SU-DHL-6 (cell line): Measurements from ENCODE around the gene CDH1.

ENCODE experiments used
- H2AFZ ChIP-seq: fragments of 200-600 bp; sonication (generic); 2 replicates; pipeline ENCODE4 v1.6.1; 2014; ENCODE audit warnings: low read depth, mild to moderate bottlenecking, moderate library complexity, mixed read lengths, antibody characterized with exemption, low read length; ENCODE audit not compliant: severe bottlenecking
- H3F3A ChIP-seq: fragments of 200-600 bp; shearing (Covaris generic); 2 replicates; pipeline ENCODE4 v1.6.0; 2016; ENCODE audit warnings: antibody characterized with exemption, mild to moderate bottlenecking; ENCODE audit not compliant: insufficient read depth
- H3K27ac ChIP-seq: fragments of 200-600 bp; sonication (generic); 2 replicates; pipeline ENCODE4 v1.5.1; 2016; ENCODE audit warnings: low read depth, mild to moderate bottlenecking, low read length, moderate library complexity, mixed read lengths
- H3K27me3 ChIP-seq: fragments of 200-600 bp; sonication (generic), shearing (Covaris generic); 2 replicates; pipeline ENCODE4 v1.6.0; 2014; ENCODE audit warnings: mild to moderate bottlenecking, low read length
- H3K36me3 ChIP-seq: fragments of 200-600 bp; sonication (generic); 2 replicates; pipeline ENCODE4 v1.6.1; 2014; ENCODE audit warnings: mild to moderate bottlenecking, low read length, mixed read lengths
- H3K4me2 ChIP-seq: fragments of 300-600, 200-600 bp; shearing (Covaris generic), sonication (generic); 2 replicates; pipeline ENCODE4 v1.6.0; 2014; ENCODE audit warnings: low read length, low read depth, mild to moderate bottlenecking; ENCODE audit not compliant: poor library complexity, severe bottlenecking
- H3K4me3 ChIP-seq: fragments of 200-600 bp; sonication (generic); 2 replicates; pipeline ENCODE4 v1.5.1; 2014; ENCODE audit warnings: antibody characterized with exemption, low read length, mild to moderate bottlenecking, mixed read lengths; ENCODE audit not compliant: insufficient read depth, poor library complexity, severe bottlenecking
- H3K79me2 ChIP-seq: fragments of 200-600 bp; sonication (generic); 2 replicates; pipeline ENCODE4 v1.6.1; 2014; ENCODE audit warnings: mild to moderate bottlenecking, low read length, moderate library complexity; ENCODE audit not compliant: insufficient read depth
- H3K9ac ChIP-seq: fragments of 200-600 bp; sonication (generic); 2 replicates; pipeline ENCODE4 v1.7.0; 2014; ENCODE audit warnings: mild to moderate bottlenecking, low read length
- H3K9me2 ChIP-seq: fragments of 200-600 bp; sonication (generic); replicated peaks from 2 replicates; pipeline ENCODE4 v1.6.1; 2014; ENCODE audit warnings: low read length; ENCODE audit not compliant: insufficient read depth
- H3K9me3 ChIP-seq: fragments of 200-600 bp; sonication (generic); 2 replicates; pipeline ENCODE4 v1.6.1; 2014; ENCODE audit warnings: low read length, mixed read lengths; ENCODE audit not compliant: insufficient read depth
- H4K20me1 ChIP-seq: fragments of 200-600 bp; sonication (generic); 2 replicates; pipeline ENCODE4 v1.6.1; 2014; ENCODE audit warnings: low read depth, mild to moderate bottlenecking, antibody characterized with exemption, low read length, moderate library complexity, mixed read lengths
- EZH2phosphoT487 ChIP-seq: fragments of 200-600 bp; sonication (generic), shearing (Covaris generic); conservative IDR thresholded peaks from 2 replicates; pipeline ENCODE4 v1.6.1; 2018; ENCODE audit warnings: mild to moderate bottlenecking, antibody characterized with exemption, low read length, moderate library complexity, mixed read lengths
- TF ChIP-seq, protein P1 (sequence below): fragments of 200-600 bp; sonication (generic); IDR thresholded peaks from one replicate; pipeline ENCODE4 v1.5.1; 2017; ENCODE audit warnings: antibody characterized with exemption, mild to moderate bottlenecking, low read length, moderate library complexity; ENCODE audit not compliant: insufficient read depth, poor library complexity, severe bottlenecking

The CDH1 gene

DNA sequence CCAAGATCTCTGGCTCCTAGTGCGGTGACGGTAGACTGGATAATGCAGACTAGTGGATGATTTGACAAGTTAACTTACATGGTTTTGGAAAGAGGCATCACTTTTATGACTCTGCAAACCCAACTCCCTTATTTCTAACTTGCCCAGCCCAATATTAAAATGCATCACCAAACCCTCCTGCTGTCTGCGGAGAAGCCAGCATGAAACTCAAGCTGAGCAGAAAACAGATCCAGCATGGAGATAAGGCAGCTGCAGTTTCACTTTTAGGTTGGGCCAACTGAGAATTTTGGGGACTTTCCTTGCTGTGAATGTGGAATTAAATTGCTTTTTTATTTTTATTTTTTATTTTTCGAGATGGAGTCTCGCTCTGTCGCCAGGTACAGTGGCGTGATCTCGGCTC is 27.8 kb downstream of the CDH1 start:
- Histone ChIP-seq H3K9me3 (no peaks in the 10 kb centered on the region), H3K9ac (no peak overlapping the region), H3K4me3 (no peak overlapping the region), H3K4me2 (no peak overlapping the region), H3K27ac (no peak overlapping the region), H3K36me3 (no peaks in the 10 kb centered on the region), H2AFZ (no peak overlapping the region), H3K79me2 (no peaks in the 10 kb centered on the region), H3K9me2 (no peaks in the 10 kb centered on the region), H4K20me1 (no peaks in the 10 kb centered on the region), H3K27me3 (no peaks in the 10 kb centered on the region), H3F3A (no peaks in the 10 kb centered on the region)
- TF ChIP-seq EZH2phosphoT487 = no peak
- TF ChIP-seq, protein P1, sequence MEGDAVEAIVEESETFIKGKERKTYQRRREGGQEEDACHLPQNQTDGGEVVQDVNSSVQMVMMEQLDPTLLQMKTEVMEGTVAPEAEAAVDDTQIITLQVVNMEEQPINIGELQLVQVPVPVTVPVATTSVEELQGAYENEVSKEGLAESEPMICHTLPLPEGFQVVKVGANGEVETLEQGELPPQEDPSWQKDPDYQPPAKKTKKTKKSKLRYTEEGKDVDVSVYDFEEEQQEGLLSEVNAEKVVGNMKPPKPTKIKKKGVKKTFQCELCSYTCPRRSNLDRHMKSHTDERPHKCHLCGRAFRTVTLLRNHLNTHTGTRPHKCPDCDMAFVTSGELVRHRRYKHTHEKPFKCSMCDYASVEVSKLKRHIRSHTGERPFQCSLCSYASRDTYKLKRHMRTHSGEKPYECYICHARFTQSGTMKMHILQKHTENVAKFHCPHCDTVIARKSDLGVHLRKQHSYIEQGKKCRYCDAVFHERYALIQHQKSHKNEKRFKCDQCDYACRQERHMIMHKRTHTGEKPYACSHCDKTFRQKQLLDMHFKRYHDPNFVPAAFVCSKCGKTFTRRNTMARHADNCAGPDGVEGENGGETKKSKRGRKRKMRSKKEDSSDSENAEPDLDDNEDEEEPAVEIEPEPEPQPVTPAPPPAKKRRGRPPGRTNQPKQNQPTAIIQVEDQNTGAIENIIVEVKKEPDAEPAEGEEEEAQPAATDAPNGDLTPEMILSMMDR = no peak

DNA sequence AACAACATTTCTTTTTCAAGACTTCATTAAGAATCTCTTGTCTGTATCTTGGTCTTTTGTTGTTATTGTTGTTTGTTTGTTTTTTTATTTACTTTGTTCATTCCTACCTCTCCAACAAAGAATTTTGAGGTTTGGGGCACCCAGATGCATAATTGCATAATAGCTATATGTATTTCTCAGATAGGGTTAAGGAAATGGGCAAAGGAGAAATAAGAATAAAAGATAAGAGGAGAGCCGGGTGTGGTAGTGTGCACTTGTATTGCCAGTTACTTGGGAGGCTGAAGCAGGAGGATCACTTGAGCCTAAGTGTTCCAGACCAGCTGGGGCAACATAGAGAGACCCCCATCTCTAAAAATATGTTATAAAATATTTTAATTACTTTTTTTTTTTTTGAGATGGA is 30.5 kb downstream of the CDH1 start:
- no peaks in the 10 kb centered on the region for H3F3A ChIP-seq
- H3K36me3 ChIP-seq = no peaks in the 10 kb centered on the region
- no peak overlapping the region for H3K4me3 ChIP-seq
- no peak overlapping the region for H3K9ac ChIP-seq
- H3K9me3 ChIP-seq = no peaks in the 10 kb centered on the region
- no peaks in the 10 kb centered on the region for H3K27me3 ChIP-seq
- no peaks in the 10 kb centered on the region for H3K79me2 ChIP-seq
- H4K20me1 ChIP-seq = no peaks in the 10 kb centered on the region
- H3K27ac ChIP-seq = no peak overlapping the region
- TF ChIP-seq EZH2phosphoT487 = no peak
- TF ChIP-seq, protein P1 = no peak
- no peak overlapping the region for H3K4me2 ChIP-seq
- no peaks in the 10 kb centered on the region for H3K9me2 ChIP-seq
- no peak overlapping the region for H2AFZ ChIP-seq

DNA sequence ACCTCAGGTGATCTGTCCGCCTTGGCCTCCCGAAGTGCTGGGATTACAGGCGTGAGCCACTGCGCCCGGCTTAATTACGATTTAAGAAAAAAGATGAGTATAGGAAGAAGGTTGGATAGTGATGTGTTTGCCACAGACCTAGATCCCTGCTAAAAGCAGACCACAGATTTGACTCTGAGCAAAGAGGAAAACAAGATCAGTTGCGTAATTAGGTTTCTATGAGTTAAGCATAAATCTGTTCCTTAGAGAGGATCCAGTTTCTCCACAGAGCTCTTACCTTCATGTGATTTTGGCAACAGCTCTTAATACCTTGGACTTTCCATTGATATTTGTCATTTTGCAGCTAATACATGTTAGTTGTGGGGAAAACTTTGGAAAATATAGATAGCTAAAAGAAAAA is 31.1 kb downstream of the CDH1 start:
- no peak overlapping the region for H3K4me2 ChIP-seq
- no peaks in the 10 kb centered on the region for H3K9me3 ChIP-seq
- H3K27me3 ChIP-seq = no peaks in the 10 kb centered on the region
- no peaks in the 10 kb centered on the region for H3K79me2 ChIP-seq
- no peak overlapping the region for H3K9ac ChIP-seq
- H4K20me1 ChIP-seq = no peaks in the 10 kb centered on the region
- TF ChIP-seq, protein P1 = no peak
- no peak for TF ChIP-seq EZH2phosphoT487
- no peak overlapping the region for H2AFZ ChIP-seq
- no peaks in the 10 kb centered on the region for H3F3A ChIP-seq
- no peaks in the 10 kb centered on the region for H3K36me3 ChIP-seq
- no peak overlapping the region for H3K4me3 ChIP-seq
- H3K27ac ChIP-seq = no peak overlapping the region
- no peaks in the 10 kb centered on the region for H3K9me2 ChIP-seq

DNA sequence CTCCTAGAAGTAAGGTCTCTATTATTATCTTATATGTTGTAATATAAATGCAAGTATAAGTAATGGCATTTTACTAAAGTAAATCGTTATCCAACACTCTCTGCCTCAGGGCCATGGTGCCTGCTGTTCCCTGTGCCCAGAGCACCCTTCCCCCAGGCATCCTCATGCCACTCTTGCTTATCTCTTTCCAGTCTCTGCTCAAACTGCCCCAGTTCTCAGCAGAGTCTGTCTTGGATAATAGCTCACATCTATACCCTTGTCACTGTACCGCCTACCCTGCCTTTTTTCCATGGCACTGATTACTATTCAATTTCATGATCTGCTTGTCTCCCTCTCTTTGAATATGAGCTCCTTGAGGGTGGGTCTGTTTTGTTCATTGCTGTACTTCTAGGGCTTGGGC is 31.7 kb downstream of the CDH1 start:
- Histone ChIP-seq H3K4me3 (no peak overlapping the region), H3K9me2 (no peaks in the 10 kb centered on the region), H3K27me3 (no peaks in the 10 kb centered on the region), H3F3A (no peaks in the 10 kb centered on the region), H3K4me2 (no peak overlapping the region), H3K27ac (no peak overlapping the region), H3K9me3 (no peaks in the 10 kb centered on the region), H3K9ac (no peak overlapping the region), H4K20me1 (no peaks in the 10 kb centered on the region), H3K79me2 (no peaks in the 10 kb centered on the region), H2AFZ (no peak overlapping the region), H3K36me3 (no peaks in the 10 kb centered on the region)
- TF ChIP-seq EZH2phosphoT487 = no peak
- TF ChIP-seq, protein P1 = no peak
